ENCODE data around the gene RXRA.

The RXRA gene

DNA sequence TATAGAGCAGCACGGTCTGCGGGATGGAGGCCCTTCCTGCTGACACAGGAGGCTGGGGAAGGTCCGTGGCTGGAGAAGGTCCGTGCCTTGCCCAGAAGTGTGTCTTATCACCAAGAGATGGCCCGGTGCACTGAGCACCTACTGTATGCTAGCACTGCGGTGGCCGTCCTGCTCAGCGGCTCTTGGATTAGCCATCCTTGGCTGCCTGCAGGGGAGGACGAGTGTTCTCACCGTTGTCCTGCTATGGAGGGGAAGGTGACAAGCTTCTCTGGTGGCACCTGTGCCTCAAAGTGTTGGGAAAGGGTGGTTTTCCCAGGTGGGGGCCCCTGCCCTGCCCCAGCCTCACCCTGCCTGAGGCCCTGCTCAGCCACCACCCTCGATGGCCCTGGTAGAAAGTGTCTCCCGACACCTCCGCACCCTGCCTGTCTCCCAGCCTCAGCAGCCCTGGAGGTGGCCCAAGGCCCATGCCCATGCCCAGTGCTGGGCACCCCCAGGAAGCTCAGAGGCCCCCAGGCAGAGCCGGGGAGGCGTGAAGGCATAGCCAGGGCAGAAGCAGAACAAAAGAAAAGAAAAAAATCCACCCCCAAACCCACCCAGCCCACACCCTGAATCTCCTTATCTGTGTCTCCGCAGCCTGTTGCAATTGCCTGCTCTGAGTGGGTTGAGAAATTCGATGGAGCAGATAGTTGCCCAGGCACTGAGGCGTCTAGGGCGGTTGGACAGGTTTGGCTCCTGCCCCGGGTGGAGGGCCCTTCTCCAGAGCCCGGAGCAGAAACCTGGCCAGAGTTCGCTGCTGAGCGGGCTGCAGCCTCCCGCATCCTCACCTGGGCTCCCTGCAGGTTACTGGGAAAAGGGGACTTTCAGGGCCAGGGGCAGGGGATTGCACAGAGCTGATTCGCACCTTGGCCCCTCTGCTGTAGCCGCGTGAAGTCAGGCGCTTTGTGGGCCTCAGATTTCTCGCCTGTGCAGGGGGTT lies 30.5 kb downstream of the RXRA start:
- no peak for DNase-seq

DNA sequence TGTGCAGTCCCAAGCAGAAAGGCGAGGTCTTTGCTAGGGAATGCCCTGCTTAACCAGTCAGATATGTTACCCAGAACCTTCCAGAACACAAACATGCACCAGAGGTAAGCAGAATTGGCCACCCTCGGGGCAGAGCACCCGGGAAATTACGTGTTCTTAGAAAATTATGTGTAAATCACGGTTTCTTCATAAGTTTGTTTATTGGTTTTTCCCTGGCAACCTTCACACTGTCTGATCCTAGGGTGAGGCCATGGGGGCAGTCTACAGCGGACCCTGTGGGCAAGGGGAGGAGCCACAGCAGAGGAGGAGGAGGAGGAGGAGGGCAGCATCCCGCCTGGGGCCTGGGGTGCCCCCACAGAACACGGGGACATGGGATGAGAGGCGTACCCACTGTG lies 31.4 kb downstream of the RXRA start:
- DNase-seq = no peak

DNA sequence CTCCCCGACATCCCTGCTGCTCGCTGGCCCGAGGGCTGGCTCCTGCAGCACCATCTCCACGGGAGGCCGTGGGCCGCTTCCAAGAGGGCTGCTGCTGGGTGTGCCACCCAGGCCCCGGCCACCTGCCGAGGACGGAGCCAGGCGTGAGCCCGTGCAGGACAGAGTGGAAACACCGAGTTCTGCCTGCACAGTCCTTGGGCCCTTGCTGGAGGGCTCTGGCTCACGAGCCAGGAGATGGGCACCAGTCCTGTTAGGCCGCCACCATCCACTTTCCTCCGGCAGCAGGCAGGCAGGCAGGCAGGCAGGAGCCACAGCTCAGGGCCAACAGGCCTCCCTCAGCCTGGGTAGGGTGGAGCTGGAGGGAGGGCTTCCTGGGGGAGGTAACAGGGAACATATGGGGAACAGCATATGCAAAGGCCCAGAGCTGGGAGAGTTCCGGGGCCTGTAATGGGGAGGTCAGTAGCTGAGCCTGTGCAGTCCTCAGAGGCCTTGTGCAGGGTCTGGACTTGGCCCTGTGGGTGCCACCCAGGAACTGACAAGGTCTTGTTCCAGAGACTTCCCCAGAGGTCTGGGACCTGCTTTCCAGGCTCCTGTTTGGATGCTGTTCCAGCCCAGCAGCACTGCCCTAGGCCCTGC lies 31.9 kb downstream of the RXRA start:
- no peak for DNase-seq

DNA sequence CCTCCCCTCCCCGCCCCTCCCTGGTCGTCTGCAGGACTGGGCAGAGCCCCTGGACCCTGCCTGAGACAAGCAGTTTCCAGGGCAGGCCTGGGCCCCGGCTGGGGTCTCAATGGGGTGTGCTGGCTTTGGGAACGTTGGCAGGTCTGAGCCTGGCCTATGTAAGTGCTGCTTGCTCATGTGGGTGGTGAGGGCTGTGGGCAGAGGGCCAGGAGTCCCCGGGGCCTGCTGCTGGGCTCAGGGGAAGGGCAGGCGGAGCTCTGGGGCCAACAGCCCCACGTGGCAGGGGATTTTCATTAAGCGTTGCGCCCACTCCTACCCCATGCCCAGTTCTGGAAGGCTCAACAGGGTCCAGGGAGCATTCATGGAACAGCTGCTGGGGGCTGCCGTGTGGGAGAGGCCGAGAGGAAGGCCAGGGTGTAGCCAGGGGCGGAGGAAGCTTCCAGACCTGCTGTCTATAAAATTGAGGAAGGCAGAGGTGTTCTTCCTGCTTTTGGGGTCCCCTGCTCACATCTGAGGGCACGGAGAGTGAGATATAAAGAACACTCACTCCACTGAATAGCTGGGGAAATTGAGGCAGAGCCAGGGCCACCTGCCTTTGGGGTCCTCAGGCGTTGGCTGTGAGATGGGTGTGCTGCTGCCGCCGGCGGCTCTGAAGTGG lies 32.5 kb downstream of the RXRA start:
- no peak for DNase-seq

DNA sequence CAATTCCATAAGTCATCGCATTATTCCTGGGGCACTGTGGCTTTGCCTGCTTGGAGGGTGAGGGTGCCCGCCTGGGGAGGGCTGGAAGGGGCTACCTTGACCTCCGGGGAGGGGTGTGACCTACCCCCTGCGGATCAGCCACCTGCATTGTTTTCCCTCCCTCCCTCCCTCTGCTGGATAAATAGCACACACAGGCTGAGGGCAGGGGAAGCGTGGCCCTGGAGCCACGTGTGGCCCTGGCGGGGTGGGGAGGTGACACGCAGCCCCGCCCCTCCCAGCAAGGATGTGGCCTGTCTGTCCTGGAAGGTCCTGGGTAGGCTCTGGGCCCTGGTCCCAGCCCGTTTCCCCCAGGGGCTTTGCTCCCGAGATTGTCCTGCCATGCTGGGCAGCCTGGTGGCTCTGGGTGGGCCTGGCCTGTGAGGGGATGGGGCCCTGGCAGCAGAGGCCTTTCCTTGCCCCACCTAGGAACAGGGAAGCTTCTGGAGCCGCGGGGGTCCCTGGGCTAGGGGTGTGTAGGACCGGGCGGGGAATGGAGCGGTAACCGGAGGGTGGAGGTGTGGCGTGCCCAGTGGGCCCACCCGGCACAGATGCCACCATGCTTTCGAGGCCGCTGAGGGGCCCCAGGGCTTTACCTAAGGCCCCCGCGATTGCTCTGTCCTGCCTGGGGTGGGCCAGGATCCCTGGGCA lies 33.4 kb downstream of the RXRA start:
- DNase-seq = no peak

DNA sequence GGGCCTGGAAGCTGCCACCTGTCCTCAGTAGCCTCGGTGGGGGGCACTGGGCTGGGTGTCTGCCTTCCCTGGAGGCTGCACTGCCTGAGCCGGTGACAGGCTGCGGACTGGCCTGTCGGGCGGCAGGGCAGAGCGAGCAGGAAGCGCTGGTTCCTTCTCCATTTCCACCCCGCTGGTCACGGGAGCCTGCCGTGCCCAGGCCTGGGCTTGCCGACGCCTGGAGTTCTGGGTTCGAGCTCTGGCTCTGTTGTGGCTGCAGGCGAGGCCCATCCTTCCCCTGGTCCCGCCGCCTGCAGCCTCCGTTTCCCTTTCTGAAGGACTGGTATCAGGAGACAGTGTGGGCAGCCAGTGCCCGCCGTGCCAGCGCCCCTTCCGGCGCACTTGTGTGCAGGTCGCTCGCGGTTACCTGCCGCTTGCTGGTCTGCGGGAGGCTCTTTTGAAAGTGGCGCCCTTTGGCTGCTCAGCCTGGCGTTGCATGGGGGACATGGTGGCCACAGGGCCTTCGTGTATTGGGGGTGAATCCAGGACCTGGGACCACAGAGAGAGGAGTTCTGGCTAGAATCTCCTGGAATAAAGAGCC lies 34.0 kb downstream of the RXRA start:
- DNase-seq = no peak

DNA sequence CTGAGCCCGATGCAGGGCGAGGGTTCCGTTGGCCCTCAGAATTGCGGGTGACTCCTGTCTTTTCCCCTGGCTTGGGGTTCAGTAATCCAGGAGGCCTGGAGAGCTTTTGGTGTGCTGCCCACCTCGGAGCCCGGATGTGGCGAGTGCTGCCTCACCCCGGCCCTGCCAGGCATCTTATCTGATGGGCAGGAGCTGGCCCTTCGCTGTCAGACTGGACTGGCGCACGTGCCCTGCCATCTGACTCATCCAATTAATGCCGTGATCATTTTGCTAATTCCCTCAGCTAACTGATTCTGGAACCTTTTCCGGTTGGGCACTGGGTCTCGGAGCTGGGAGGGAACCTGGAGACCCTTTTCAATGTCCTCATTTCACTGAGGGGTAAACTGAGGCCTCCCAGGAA lies 34.6 kb downstream of the RXRA start:
- no peak for DNase-seq

DNA sequence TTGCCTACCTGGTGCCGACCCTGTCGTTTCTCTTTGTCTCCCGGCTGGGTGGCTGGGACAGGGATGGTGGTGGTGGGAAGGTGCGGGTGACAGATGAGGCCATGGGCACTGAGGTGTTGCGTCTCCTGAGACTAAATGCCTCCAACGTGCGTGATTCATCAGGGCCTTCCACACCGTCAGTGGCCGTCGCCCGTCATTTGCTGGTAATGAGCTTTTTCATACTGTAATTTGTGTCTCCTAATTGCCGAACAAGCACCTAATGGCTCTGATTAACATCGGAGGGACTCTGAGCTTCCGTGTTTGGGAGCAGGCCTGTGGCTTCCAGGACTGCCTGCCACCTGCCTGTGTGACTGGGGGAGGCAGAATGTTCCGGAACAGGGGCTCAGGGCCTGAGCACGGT lies 35.2 kb downstream of the RXRA start:
- no peak for DNase-seq

DNA sequence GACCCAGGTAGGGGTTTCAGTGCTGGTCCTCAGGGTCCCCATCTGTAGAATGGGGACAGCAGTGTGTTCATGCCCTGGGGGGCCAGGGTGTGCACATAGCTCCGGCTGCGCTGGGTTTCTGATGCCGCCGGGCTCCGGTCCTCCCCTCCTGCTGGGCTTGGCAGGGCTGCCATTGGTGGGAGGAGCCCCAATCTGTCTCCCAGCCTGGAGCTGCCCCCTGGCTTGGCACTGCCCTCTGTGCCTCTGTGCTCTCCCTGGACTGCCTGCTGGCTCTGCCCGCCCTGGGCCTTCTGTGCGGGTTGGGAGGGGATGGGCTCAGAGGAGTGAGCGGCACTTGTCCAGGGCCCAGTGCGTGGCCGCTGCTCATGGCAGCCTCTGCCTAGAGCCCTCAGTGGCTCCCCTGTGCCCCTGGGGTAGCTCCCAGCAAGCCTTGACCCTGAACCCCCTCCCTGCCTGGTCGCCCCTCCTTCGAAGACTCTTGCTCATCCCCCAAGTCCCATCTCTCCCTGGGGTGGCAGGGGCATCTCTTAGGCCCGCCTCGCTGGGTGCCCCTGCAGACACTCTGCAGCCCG lies 35.7 kb downstream of the RXRA start:
- DNase-seq = no peak

DNA sequence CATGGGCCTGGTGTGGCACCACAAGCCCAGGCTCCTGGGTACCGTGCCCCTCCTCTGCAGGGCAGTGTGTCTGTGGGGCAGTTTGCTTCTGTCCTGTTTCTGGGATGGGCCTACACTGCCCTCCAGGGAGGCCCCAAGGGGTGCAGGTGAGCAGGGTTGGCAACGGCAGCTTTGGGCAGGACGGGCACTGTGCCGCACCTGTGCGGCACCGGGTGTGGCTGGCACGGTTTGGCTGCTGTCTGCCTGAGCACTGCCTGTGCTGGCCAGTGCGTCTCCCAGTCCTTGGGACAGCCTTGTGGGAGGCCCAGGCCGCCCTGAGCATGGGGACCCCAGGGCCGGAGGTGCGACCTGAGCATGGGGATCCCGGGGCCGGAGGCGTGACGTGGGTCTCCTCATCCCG lies 37.2 kb downstream of the RXRA start:
- DNase-seq = no peak

DNA sequence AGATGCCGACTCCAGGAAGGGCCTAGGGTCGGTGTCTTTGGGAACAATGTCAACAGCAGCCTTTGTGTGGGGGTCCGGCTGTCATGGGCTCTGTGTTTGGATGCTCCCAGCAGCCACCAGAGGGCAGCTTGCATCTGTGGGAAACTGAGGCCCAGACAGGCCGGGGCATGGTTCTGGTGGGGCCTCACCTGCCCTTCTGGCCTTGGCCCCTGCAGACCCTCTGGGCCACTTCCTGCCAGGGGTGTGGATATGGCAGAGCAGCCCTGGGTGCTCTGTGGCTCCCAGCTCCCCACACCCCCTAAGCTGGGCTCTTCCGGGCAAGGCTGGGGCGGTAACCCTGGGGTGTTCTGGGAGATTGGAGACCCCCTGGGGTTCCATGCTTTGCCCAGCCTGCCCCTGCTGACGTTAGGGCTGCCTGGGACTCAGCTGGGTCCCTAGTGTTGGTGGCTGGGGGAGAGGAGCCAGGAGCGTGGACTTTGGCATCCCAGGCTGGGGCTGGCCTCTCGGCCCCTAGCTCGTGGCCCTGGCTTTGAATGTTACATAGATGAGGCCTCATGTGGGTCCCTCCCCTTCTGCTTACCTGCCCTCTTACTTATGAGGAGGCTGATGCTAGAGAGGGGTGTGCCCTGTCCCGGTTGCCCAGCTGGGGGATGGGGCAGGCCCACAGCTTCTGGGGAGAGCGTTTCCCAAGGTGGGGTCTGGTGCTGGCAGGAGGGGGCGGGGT lies 38.3 kb downstream of the RXRA start:
- DNase-seq = no peak

DNA sequence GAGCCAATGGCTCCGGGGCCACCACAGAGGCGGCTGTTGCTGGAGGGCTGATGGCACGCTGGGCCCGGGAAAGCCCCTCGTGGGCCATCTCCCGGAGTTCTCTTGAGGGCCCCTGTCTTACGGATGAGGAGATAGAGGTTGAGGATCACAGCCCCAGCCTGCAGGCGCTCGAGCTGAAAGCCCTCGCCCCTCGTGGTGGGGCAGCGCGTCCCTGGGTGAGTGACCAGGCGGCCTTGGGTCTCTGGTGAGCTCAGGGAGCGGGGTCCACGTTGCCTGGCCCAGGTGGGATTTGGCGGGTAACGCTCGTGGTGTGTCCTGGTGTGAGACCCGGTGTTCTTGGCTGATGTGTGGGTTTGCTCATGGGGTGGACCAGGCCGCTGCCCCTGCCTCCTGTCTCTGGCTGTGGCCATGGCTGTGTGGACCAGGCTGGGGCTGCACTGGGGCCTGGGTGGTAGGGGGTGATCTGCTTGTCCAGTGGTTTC lies 38.9 kb downstream of the RXRA start:
- DNase-seq = no peak

DNA sequence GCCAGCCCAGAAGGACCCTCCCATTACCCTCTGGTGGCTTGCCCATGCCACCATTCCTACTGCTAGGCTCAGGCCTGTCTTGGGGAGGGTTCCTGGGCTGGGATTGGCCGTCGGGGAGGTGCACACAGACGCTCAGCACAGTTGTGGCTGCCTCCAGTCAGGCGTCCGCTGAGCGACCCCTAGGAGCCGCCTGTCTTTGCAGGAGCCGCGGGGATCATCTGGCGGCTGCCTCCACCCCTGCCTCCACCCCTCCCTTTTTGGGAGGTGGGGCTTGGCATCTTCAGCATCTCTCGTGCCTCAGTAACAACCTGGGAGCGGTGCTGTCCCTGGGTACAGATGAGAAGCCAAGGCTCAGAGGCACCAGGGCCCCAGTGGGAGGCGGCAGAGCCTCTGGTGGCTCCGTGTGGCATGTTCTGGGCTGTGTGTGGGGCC lies 39.6 kb downstream of the RXRA start:
- DNase-seq = no peak

DNA sequence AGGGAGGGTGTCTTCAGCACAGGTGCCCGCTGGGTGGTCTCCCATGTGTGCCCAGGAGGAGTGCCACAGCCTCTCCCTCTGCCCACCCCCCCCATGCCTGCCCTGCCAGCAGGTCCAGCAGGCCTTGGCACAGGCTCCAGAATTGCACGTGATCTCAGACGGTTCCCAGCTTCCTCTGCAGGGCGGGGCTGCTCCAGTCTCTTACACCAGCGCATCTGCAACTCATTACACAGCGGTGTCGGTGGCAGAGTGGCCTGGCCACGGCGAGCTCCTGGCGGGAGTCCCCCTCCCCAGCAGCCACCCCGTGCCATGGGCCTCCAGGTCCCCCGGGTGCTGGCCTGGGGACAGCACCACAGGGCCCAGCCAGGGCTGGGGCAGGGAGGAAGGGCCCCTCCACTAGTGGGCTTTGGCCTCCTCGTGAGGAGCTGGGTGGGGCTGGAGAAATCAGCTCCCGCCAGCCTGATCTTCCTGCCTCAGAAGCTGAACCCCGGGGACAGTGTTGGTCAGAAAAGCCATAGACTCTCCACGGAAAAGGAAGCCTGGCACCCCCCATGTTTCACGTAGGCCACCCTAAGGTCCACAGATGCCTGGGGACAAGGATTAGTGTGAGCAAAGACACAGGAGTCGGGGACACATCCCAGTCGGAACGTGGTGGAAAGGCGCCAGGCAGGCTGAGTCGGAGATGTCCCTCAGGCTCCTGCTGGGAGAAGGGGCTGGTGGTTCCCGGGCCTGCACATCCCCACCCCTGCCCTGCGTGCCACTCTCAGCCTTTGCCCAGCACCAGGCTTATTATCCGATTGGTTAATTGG lies 40.2 kb downstream of the RXRA start:
- DNase-seq = no peak

DNA sequence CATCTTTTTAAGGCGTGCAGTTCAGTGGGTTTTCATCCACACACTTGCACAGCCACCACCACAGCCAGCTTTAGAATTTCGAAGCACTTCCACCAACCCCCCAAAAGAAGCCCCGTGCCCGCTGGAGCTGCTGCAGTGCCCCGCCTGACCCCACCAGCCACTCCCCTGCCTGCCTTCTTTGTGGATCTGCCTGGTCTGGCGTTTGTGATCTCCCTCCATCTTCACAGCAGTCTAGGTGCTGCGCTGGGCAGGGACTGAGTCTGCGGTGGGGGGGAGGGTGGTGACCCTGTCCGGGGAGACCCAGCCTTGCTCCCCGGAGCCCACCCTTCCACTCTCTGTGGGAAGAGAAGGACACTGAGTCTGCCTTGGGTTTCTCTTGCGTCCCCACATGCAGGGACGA lies 40.8 kb downstream of the RXRA start:
- no peak for DNase-seq

DNA sequence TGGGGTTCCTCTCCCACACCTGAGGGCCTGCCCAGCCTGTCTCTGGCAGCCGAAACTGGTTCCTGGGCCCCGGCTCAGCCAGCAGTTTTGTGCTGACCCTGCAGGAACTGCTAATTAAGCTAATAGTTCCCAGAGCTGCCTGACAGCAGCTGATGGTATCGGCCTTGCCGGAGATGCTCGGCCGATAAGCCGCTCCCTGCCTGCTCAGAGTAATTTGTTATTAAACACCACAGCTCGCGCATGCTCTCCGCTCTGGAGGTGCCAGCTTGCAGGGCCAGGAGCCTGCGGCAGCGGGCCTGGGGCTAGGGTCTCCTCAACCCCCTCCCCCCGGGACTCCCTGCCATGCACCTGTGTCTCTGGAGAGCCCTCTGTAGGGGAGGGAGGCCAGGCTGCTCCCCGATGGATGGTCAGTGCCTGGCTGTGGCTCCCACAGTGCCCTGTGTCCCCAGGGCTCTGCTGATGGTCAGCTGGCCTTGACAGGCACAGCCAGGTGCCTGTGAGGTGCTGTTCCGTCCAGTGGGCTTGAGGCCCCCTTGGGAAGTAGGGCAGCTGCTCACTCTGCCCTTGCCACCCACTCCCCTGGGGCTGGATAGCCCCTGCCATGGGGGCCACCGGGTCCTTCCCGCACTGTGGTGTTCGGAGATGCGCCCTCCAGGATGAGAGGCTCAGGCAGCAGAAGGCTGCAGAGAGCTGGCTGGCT lies 41.7 kb downstream of the RXRA start:
- DNase-seq = no peak

DNA sequence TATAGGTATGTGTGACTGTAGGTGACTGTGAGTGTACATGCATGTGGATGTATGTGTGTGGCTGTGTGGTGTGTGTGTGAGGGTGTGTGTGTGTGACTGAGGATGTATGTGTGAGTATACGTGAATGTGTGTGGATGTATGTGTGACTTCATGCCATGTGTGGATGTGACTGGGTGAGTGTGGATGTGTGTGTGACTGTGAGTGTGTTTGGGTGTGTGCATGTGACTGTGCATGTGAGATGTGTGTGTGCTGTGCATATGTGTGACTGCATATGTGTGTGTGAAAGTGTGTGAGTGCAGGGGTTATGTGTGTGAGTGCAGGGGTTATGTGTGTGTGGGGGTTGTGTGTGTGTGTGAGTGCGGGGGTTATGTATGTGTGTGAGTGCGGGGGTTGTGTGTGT lies 42.3 kb downstream of the RXRA start:
- DNase-seq = no peak

DNA sequence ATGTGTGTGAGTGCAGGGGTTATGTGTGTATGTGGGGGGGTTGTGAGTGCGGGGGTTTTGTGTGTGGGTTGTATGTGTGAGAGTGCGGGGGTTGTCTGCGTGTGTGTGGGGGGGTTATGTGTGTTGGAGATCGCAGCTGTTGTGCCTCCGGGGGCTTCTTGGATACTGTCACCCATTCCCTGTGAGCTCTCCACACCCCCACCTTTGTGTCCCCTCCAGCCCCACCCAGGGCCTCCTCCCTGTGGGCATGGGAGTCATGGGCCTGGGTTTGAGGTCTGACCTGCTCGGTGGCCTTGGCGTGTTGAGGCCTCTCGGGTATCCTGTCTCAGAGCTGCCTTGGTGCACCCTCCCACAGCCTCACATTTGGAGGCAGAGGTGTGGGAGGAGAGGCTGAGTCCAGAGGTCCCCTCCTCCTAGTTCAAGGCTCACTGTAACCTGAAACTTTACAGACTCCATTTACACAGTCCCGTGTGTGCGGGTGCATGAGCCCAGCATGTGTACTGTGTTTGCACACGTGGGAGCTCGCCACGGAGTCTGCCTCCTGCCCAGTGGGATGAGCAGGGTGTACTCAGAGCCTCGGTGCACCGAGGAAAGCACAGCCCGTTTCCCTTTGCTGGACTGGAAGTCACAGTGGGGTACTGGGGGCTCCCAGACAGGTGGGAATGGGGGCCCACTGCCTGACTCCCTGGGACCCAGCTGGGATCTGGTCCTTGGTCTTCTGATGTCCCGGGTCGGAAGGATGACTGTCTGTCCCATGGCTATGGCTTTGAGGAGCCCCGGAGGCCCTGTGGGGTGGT lies 43.4 kb downstream of the RXRA start:
- no peak for DNase-seq

DNA sequence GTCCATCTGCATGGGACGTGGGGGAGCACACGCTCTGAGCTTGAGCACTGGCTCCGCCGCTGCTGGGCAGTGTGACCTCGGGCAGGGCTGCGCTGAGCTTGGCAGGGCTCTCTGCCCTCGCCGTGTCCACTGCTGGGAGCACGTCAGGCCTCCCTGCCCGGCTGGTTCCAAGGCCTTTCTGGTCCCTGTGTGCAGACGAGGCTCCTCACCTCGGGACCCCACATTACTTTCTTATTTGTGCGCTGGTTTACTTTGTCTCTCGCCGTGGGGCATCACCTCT lies 43.9 kb downstream of the RXRA start:
- DNase-seq = no peak

DNA sequence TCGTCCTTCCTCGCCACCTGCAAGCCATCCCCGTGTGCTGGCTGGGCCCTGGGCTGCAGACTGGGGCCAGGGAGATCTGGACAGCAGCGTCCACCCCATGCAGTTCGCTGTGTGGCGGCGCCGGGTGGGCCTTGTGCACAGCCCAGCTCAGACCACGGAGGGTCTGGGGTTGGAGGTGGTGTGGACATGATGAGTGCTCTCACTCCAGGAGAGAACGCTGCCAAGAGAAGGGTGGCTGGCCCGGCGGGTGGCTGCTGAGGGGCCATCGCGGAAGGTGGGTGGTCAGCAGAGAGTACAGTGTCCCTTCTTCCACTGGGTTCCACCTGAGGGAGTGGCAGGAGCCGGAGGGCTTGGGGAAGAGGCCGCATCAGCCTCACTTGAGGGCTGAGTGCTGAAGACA lies 44.4 kb downstream of the RXRA start:
- no peak for DNase-seq
